ENCODE data around the gene FFAR4.

DNA sequence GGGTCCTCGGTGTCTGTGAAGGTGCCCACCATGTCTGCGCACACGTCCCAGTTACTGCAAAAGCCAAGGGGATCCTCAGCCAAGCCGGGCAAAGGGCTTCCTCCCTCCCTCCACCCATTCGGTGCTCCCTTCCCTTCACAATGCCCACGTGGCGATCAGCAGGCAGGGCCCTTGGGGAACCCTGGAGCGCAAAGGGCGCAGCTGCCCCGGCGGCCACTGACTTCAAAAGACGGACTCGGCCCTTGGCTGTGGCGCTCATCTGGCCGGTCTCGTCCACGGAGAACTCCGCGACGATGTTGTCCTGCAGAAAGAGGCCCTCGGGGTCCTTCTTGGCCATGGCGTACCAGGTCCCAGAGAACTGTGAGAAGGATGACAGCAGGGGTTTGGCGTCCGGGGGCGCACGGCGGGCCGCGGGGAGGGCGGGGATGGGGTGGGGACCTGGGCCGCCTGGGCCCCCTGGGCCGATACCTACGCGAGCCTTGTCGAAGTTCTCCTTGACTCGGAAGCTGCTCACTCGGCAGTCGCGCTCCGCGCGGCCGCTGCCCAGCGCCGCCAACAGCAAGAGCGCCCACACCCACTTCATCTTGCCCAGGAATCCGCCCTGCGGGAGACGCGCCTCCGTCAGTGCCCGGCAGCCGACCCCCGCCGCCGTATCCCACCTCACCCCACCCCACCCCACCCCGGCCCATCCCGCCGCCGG is 34.1 kb downstream of the FFAR4 start:
- TF ChIP-seq CTCF (IDR thresholded peaks at IDR 0.05) = no peak
- no peak for TF ChIP-seq POLR2A (IDR thresholded peaks at IDR 0.05)
